PC-9 (cell line): ENCODE measurements around the gene PRXL2A. TPM values are rescaled to one million over a fixed set of nuclear protein-coding genes. Genes with fewer than 3 reads are reported as not detected.

ENCODE experiments used
- BruUV-seq: library from RNA; stranded (reverse); fragments of 400-500 nt; replicated peaks from 2 replicates; lab custom pipeline; 2021; lab: Mats Ljungman, UMichigan
- CTCF ChIA-PET: fragments of 300-600 bp; sonication (Branson Sonifier 250); formaldehyde crosslinking; loops from one replicate; lab custom pipeline; 2022; ENCODE audit warnings: antibody characterized with exemption; lab: Charles Lee
- POLR2A ChIA-PET: fragments of 300-600 bp; sonication (Branson Sonifier 250); formaldehyde crosslinking; loops from one replicate; lab custom pipeline; 2022; ENCODE audit warnings: antibody characterized with exemption; ENCODE audit not compliant: unreplicated experiment; lab: Charles Lee
- DNase-seq, 2 experiments: peaks; one replicate each; pipeline versions ENCODE4 v3.0.0 to v3.0.0-alpha.2; 2015 to 2022; ENCODE audit warnings: mixed read lengths in 1 of 2
- H2AFZ ChIP-seq: fragments of 200-600 bp; sonication (generic); 2 replicates; pipeline ENCODE4 v1.8.1; 2017; ENCODE audit warnings: antibody characterized with exemption
- H3F3A ChIP-seq: fragments of 200-600 bp; sonication (generic); 2 replicates; pipeline ENCODE4 v1.8.1; 2017; ENCODE audit warnings: antibody characterized with exemption, mild to moderate bottlenecking, low read depth; ENCODE audit not compliant: insufficient read depth
- H3K27ac ChIP-seq: fragments of 200-600 bp; sonication (generic); 2 replicates; pipeline ENCODE4 v1.6.1; 2016; ENCODE audit warnings: mixed run types
- H3K27me3 ChIP-seq: fragments of 200-600 bp; sonication (generic); 2 replicates; pipeline ENCODE4 v1.6.1; 2016; ENCODE audit warnings: low read depth, mixed run types; ENCODE audit not compliant: insufficient read depth
- H3K36me3 ChIP-seq: fragments of 200-600 bp; sonication (generic); 2 replicates; pipeline ENCODE4 v1.6.1; 2016; ENCODE audit warnings: low read depth, mixed run types
- H3K4me1 ChIP-seq: fragments of 200-600 bp; sonication (generic); replicated peaks from 2 replicates; pipeline ENCODE4 v1.6.1; 2016; ENCODE audit warnings: mixed run types; ENCODE audit not compliant: insufficient read depth
- H3K4me2 ChIP-seq: fragments of 200-600 bp; sonication (generic); 2 replicates; pipeline ENCODE4 v1.6.1; 2017; ENCODE audit warnings: mixed run types
- H3K4me3 ChIP-seq: fragments of 200-600 bp; sonication (generic); 2 replicates; pipeline ENCODE4 v1.6.1; 2016; ENCODE audit warnings: mixed run types
- H3K79me2 ChIP-seq: fragments of 200-600 bp; sonication (generic); 2 replicates; pipeline ENCODE4 v1.6.1; 2017; ENCODE audit warnings: low read depth, mixed run types
- H3K9me2 ChIP-seq: fragments of 200-600 bp; sonication (generic); 2 replicates; pipeline ENCODE4 v1.8.1; 2017; ENCODE audit warnings: mild to moderate bottlenecking; ENCODE audit not compliant: insufficient read depth
- H3K9me3 ChIP-seq: fragments of 200-600 bp; sonication (generic); 2 replicates; pipeline ENCODE4 v1.8.1; 2016; ENCODE audit warnings: low read depth; ENCODE audit not compliant: insufficient read depth
- H4K20me1 ChIP-seq: fragments of 200-600 bp; sonication (generic); 2 replicates; pipeline ENCODE4 v1.8.1; 2017; ENCODE audit not compliant: insufficient read depth
- CTCF ChIP-seq: fragments of 200-600 bp; sonication (generic); conservative IDR thresholded peaks from 2 replicates; pipeline ENCODE4 v1.6.1; 2017; ENCODE audit warnings: mixed run types, antibody characterized with exemption, mild to moderate bottlenecking, moderate library complexity
- EZH2 ChIP-seq: fragments of 200-600 bp; sonication (generic); IDR thresholded peaks from 2 replicates; pipeline ENCODE4 v1.8.0; 2017; ENCODE audit warnings: antibody characterized with exemption, low read depth
- intact Hi-C: fragments of 100-400 bp; cut with micrococcal nuclease; formaldehyde crosslinking; loops from one replicate; pipeline ENCODE4 v1.10.0; 2022; ENCODE audit not compliant: unreplicated experiment
- total RNA-seq: library from RNA; stranded (reverse); gene quantifications from 2 replicates; pipeline ENCODE4 v1.2.3, GENCODE V29; 2021

PRXL2A gene
- total RNA-seq, 1 experiment from 2014 or later: 88.7 TPM

GRCh38 chr10:80485946-80486764 lies 77.8 kb downstream of the PRXL2A start:
- peaks cover 52% of the 10 kb centered on the region for H3K36me3 ChIP-seq
- peaks cover 100% of the 10 kb centered on the region for H3K79me2 ChIP-seq
- CTCF ChIA-PET: no interaction called here
- no peak overlapping the region for H3K4me3 ChIP-seq
- no peak for DNase-seq
- BruUV-seq: no TSS peak
- intact Hi-C loops: no loop called here
- H3K27me3 ChIP-seq: no peaks in the 10 kb centered on the region
- no peaks in the 10 kb centered on the region for H3K9me2 ChIP-seq
- H3K9me3 ChIP-seq: no peaks in the 10 kb centered on the region
- peaks cover 34% of the 10 kb centered on the region for H4K20me1 ChIP-seq
- no peak overlapping the region for H2AFZ ChIP-seq
- H3F3A ChIP-seq: peaks cover 53% of the 10 kb centered on the region
- no peak overlapping the region for H3K4me2 ChIP-seq
- POLR2A ChIA-PET: no interaction called here
- H3K27ac ChIP-seq: 0 out of 2 replicates have a peak overlapping the region, but pooled peaks have one; percentile 1
- no peak for TF ChIP-seq EZH2
- no peak for TF ChIP-seq CTCF
- peaks cover 47% of the 10 kb centered on the region for H3K4me1 ChIP-seq

Other genes starting within 250 kb of the PRXL2A start
- 287 and 318 TPM in 2 replicates for gene ANXA11, start 203.0 kb upstream of the PRXL2A start, total RNA-seq
- not detected in 2 replicates for gene MAT1A, start 118.9 kb upstream of the PRXL2A start, total RNA-seq
- not detected in 2 replicates for gene DYDC1, start 51.8 kb upstream of the PRXL2A start, total RNA-seq
- not detected in 2 replicates for gene DYDC2, start 51.8 kb upstream of the PRXL2A start, total RNA-seq
- 114 and 135 TPM in 2 replicates for gene TSPAN14, start 45.8 kb downstream of the PRXL2A start, total RNA-seq
- gene SH2D4B, start 129.4 kb downstream of the PRXL2A start, total RNA-seq: 0.24 TPM in 1 of 2 replicates, not detected in the other